GM12873 (cell line): ENCODE measurements around the gene GNPAT.

Experiments used
- CTCF ChIP-seq: IDR thresholded peaks from 2 replicates; pipeline ENCODE4 v1.5.1; 2012; ENCODE audit warnings: low read depth, mild to moderate bottlenecking, moderate library complexity, low read length, control low read depth; ENCODE audit not compliant: insufficient read depth; ENCODE audit errors: missing control alignments

GNPAT gene

GRCh38 chr1:231238298-231238697 is 2.7 kb upstream of the GNPAT start:
- no peak for TF ChIP-seq CTCF

- TF ChIP-seq CTCF, result no peak
Measured at GRCh38 chr1:231240531-231240882, 505 bp upstream of the GNPAT start.

GRCh38 chr1:231241750-231242149 is 738 bp downstream of the GNPAT start:
- TF ChIP-seq CTCF, result no peak

- no peak for TF ChIP-seq CTCF
Measured at GRCh38 chr1:231242516-231243198, 1.6 kb downstream of the GNPAT start.

- TF ChIP-seq CTCF, result no peak
Measured at GRCh38 chr1:231248778-231249177, 7.8 kb downstream of the GNPAT start.

GRCh38 chr1:231252336-231252735 is 11.3 kb downstream of the GNPAT start:
- no peak for TF ChIP-seq CTCF

GRCh38 chr1:231260351-231260750 is 19.3 kb downstream of the GNPAT start:
- TF ChIP-seq CTCF, result no peak
